A549 (cell line): Measurements from ENCODE around the gene PCNT. TPM values are rescaled to one million over a fixed set of nuclear protein-coding genes. Genes with fewer than 3 reads are reported as not detected.

Source experiments
- ATAC-seq, 2 experiments: fragments of 200-7000 bp in 1 of 2; fragments of >200 bp in 1 of 2; cut with Nextera tagmentation in 1 of 2; cut with Tn5 transposase in 1 of 2; 3 replicates each; pipeline versions ENCODE4 v1.8.0 to v1.9.1; 2018 to 2020; ENCODE audit warnings: mild to moderate bottlenecking in 1 of 2, moderate library complexity in 1 of 2
- CTCF ChIA-PET: fragments of 300-600 bp; sonication (Branson Sonifier 250); formaldehyde crosslinking; extraction: SDS; loops from one replicate; lab custom pipeline; 2021; ENCODE audit warnings: antibody characterized with exemption, inconsistent platforms; lab: Yijun Ruan, JAX
- POLR2A ChIA-PET: fragments of 350-600 bp; formaldehyde crosslinking; extraction: SDS; loops from one replicate; lab custom pipeline; 2021; ENCODE audit warnings: antibody characterized with exemption, inconsistent platforms; lab: Yijun Ruan, JAX
- DNase-seq, 2 experiments: peaks; one replicate each; pipeline versions ENCODE4 v3.0.0 to v3.0.0-alpha.2; 2011 to 2016; ENCODE audit warnings: low read depth in 1 of 2, low spot score in 1 of 2
- FAIRE-seq: peaks from 2 replicates; lab custom pipeline; 2011; peaks lifted over from hg19 to GRCh38; lab: Jason Lieb, UNC
- H3K27ac ChIP-seq, 2 experiments: fragments of >200 bp; sonication (Bioruptor Twin); formaldehyde crosslinking; 3 replicates each; pipeline ENCODE4 v1.5.1; 2016 to 2017
- H3K4me1 ChIP-seq: fragments of >200 bp; sonication (Bioruptor Twin); formaldehyde crosslinking; 3 replicates; pipeline ENCODE4 v1.6.1; 2016
- H3K4me2 ChIP-seq: fragments of >200 bp; sonication (Bioruptor Twin); formaldehyde crosslinking; 3 replicates; pipeline ENCODE4 v1.6.1; 2016
- H3K4me3 ChIP-seq: fragments of >200 bp; sonication (Bioruptor Twin); formaldehyde crosslinking; 3 replicates; pipeline ENCODE4 v1.5.1; 2016
- H3K9me3 ChIP-seq: fragments of >200 bp; sonication (Bioruptor Twin); formaldehyde crosslinking; 3 replicates; pipeline ENCODE4 v1.6.1; 2016
- CHD4 ChIP-seq: fragments of 200-600 bp; sonication (generic); IDR thresholded peaks from 2 replicates; pipeline ENCODE4 v1.6.1; 2016; ENCODE audit warnings: antibody characterized with exemption, mild to moderate bottlenecking, borderline replicate concordance
- CTCF ChIP-seq: fragments of >200 bp; sonication (Bioruptor Twin); formaldehyde crosslinking; IDR thresholded peaks from 3 replicates; pipeline ENCODE4 v1.5.1; 2016
- ESRRA ChIP-seq: fragments of 150-350 bp; IDR thresholded peaks from 2 replicates; pipeline ENCODE4 v1.6.1; 2014; ENCODE audit warnings: mild to moderate bottlenecking, low read length, borderline replicate concordance
- FOSL2 ChIP-seq, 2 experiments: fragments of 450-650 bp in 1 of 2; fragments of >200 bp in 1 of 2; sonication (Bioruptor Twin) in 1 of 2; formaldehyde crosslinking; IDR thresholded peaks; 2 replicates each; pipeline versions ENCODE4 v1.5.0 to v1.6.1; 2016 to 2020; ENCODE audit warnings: mild to moderate bottlenecking in 1 of 2, moderate library complexity in 1 of 2
- GATA3 ChIP-seq: IDR thresholded peaks from 2 replicates; pipeline ENCODE4 v1.6.1; 2012; ENCODE audit warnings: borderline replicate concordance
- HDAC2 ChIP-seq: fragments of 200-600 bp; sonication (generic); IDR thresholded peaks from 2 replicates; pipeline ENCODE4 v1.6.1; 2016
- HOXB13 ChIP-seq: fragments of 250-450 bp; sonication (Bioruptor Pico); IDR thresholded peaks from 2 replicates; pipeline ENCODE4 v1.5.0; 2020; ENCODE audit warnings: low read depth, mild to moderate bottlenecking, moderate library complexity
- JUN ChIP-seq, 2 experiments: fragments of >200 bp; sonication (Bioruptor Twin); formaldehyde crosslinking; IDR thresholded peaks; 2 replicates in 1 of 2; 3 replicates in 1 of 2; pipeline ENCODE4 v1.6.1; 2016 to 2017
- JUNB ChIP-seq: fragments of >200 bp; sonication (Bioruptor Twin); formaldehyde crosslinking; IDR thresholded peaks from 2 replicates; pipeline ENCODE4 v1.6.1; 2016
- KDM1A ChIP-seq: fragments of 200-600 bp; sonication (generic); IDR thresholded peaks from 2 replicates; pipeline ENCODE4 v1.6.1; 2016; ENCODE audit warnings: low read depth, mild to moderate bottlenecking
- MYC ChIP-seq: IDR thresholded peaks from 2 replicates; pipeline ENCODE4 v1.6.1; 2012; ENCODE audit warnings: mild to moderate bottlenecking, inconsistent platforms, low read length, improper control_type of control experiment, borderline replicate concordance
- NPAS2 ChIP-seq: fragments of 250-450 bp; sonication (Bioruptor Pico); IDR thresholded peaks from 2 replicates; pipeline ENCODE4 v1.8.0; 2022; ENCODE audit warnings: mild to moderate bottlenecking, moderate library complexity, borderline replicate concordance
- PHF8 ChIP-seq: fragments of 200-600 bp; sonication (generic); IDR thresholded peaks from 2 replicates; pipeline ENCODE4 v1.6.1; 2016; ENCODE audit warnings: low read depth, mild to moderate bottlenecking, antibody characterized with exemption, moderate library complexity, borderline replicate concordance
- POLR2A ChIP-seq: IDR thresholded peaks from 2 replicates; pipeline ENCODE4 v1.6.1; 2012; ENCODE audit warnings: mild to moderate bottlenecking, low read length
- RARB ChIP-seq: fragments of 250-450 bp; sonication (Bioruptor Pico); IDR thresholded peaks from 2 replicates; pipeline ENCODE4 v1.8.0; 2021; ENCODE audit warnings: mild to moderate bottlenecking, moderate library complexity
- RCOR1 ChIP-seq: fragments of 150-350 bp; IDR thresholded peaks from 2 replicates; pipeline ENCODE4 v1.6.1; 2014; ENCODE audit warnings: antibody characterized with exemption, low read length, low read depth
- RNF2 ChIP-seq: fragments of 200-600 bp; sonication (generic); IDR thresholded peaks from 2 replicates; pipeline ENCODE4 v1.6.1; 2016; ENCODE audit warnings: low read depth, mild to moderate bottlenecking, antibody characterized with exemption, moderate library complexity, borderline replicate concordance
- SMC3 ChIP-seq: fragments of >200 bp; sonication (Bioruptor Twin); formaldehyde crosslinking; IDR thresholded peaks from 3 replicates; pipeline ENCODE4 v1.6.1; 2018; ENCODE audit warnings: inconsistent platforms
- SREBF2 ChIP-seq: fragments of 450-650 bp; IDR thresholded peaks from 2 replicates; pipeline ENCODE4 v1.6.1; 2014; ENCODE audit warnings: mild to moderate bottlenecking, moderate library complexity
- TP53 ChIP-seq: fragments of 250-450 bp; sonication (Bioruptor Pico); IDR thresholded peaks from 2 replicates; pipeline ENCODE4 v1.5.0; 2021; ENCODE audit warnings: mild to moderate bottlenecking, moderate library complexity
- WGBS: methylation state at CpG from one replicate; pipeline ENCODE4 v1.1.6; 2017; ENCODE audit errors: missing lambda C conversion rate; 5-methylcytosine and 5-hydroxymethylcytosine counted together
- polyA plus RNA-seq, 4 experiments: library from polyadenylated mRNA; depleted of rRNA in 3 of 4; stranded (reverse); fragments of >200 nt; fragmentation: RNase III in 1 of 4; extraction: RNeasy Plus Mini Kit Qiagen cat#74134 plus additional on column Dnase treatment in 1 of 4; gene quantifications; 2 replicates in 3 of 4; 3 replicates in 1 of 4; pipeline ENCODE4 v1.2.3, GENCODE V29; 2011 to 2017

PCNT gene
- polyA plus RNA-seq, 2 of the 4 experiments (the other 2 are of a cell fraction): 11.1 to 14.6 TPM

- 2% methylated on average over 16 of the region's 98 CpGs for WGBS
- Histone ChIP-seq H3K4me1 (peaks cover 21% of the 10 kb centered on the region), H3K27ac (peak overlapping the region; percentile 97 to 98), H3K4me2 (peak overlapping the region; percentile 100), H3K4me3 (peak overlapping the region; percentile 84), H3K9me3 (no peaks in the 10 kb centered on the region)
- DNase-seq (peak; percentile 44 to 80), FAIRE-seq (no peak), ATAC-seq (peak; percentile 72 to 73)
- TF ChIP-seq GATA3: no peak
- no peak for TF ChIP-seq RNF2
- TF ChIP-seq POLR2A: peak; percentile 62
- TF ChIP-seq PHF8: peak; percentile 75; the same call in 1 of the 2 replicates
- 0 out of 2 replicates have a peak, but pooled peaks have one; percentile 16 for TF ChIP-seq TP53 (CRISPR knock-in tag)
- TF ChIP-seq HDAC2: no peak
- peak in 1 of 2 experiments; percentile 42; a peak in 1 of 5 replicates for TF ChIP-seq JUN (IDR thresholded peaks at IDR 0.05)
- POLR2A ChIA-PET: no interaction called here
- CTCF ChIA-PET: interaction anchor here (1.1 kb wide), 1 partner anchor 25 kb away, joined by 4 read pairs; no protein-coding TSS in a partner anchor
These were observed 575 bp downstream of the PCNT start for GRCh38 chr21:46324390-46325072.

GRCh38 chr21:46325073-46325912 is 1.3 kb downstream of the PCNT start:
- peak overlapping the region; percentile 100 for H3K4me2 ChIP-seq
- no peaks in the 10 kb centered on the region for H3K9me3 ChIP-seq
- 14% methylated on average over 13 of the region's 43 CpGs for WGBS
- peak; percentile 70 to 71 for ATAC-seq
- peak overlapping the region; percentile 84 for H3K4me3 ChIP-seq
- FAIRE-seq: no peak
- H3K27ac ChIP-seq: peak overlapping the region; percentile 97 to 98
- peak; percentile 65 to 69 for DNase-seq
- H3K4me1 ChIP-seq: peaks cover 21% of the 10 kb centered on the region
- TF ChIP-seq HOXB13 (CRISPR knock-in tag) (no peak), FOSL2 (IDR thresholded peaks at IDR 0.05) (no peak), FOSL2 (CRISPR knock-in tag; IDR thresholded peaks at IDR 0.05) (no peak), CTCF (peak; percentile 8; the same call in 2 of the 3 replicates), PHF8 (peak; percentile 31; the same call in 1 of the 2 replicates), CHD4 (no peak)
- ChIA-PET CTCF (interaction anchor here (0.7 to 1.3 kb wide), 5 partner anchors 24 to 181 kb away, joined by 3 to 4 read pairs (median 3); no protein-coding TSS in a partner anchor), POLR2A (no interaction called here)

GRCh38 chr21:46326110-46326703 is 2.3 kb downstream of the PCNT start:
- DNase-seq: no peak
- Histone ChIP-seq H3K27ac (peak overlapping the region in 1 of 2 experiments; percentile 98; a peak in 3 of 6 replicates), H3K4me3 (peak overlapping the region; percentile 84; the same call in 2 of the 3 replicates), H3K4me1 (peaks cover 21% of the 10 kb centered on the region), H3K4me2 (peak overlapping the region; percentile 100), H3K9me3 (no peaks in the 10 kb centered on the region)
- 91% methylated on average over 15 of the region's 15 CpGs for WGBS
- ChIA-PET CTCF (interaction anchor here (0.9 to 1.3 kb wide), 3 partner anchors 63 to 182 kb away, joined by 3 read pairs; no protein-coding TSS in a partner anchor), POLR2A (no interaction called here)
- ATAC-seq: no peak
- TF ChIP-seq RCOR1 (no peak), ESRRA (no peak), KDM1A (no peak), MYC (no peak), RARB (no peak), JUNB (no peak), JUN (IDR thresholded peaks at IDR 0.05) (no peak), SMC3 (no peak), SREBF2 (no peak), NPAS2 (CRISPR knock-in tag) (no peak)
- no peak for FAIRE-seq
